ENCODE data around the gene KANSL3.

The KANSL3 gene

GRCh38 chr2:96550787-96551604 lies 87.1 kb downstream of the KANSL3 start:
- TF ChIP-seq GATA3 (IDR thresholded peaks at IDR 0.05; ENCODE audit: low read depth, low read length) = no peak
- no peak for TF ChIP-seq GATA2 (IDR thresholded peaks at IDR 0.05; ENCODE audit: low read depth, low read length)

GRCh38 chr2:96549967-96550786 lies 87.9 kb downstream of the KANSL3 start:
- TF ChIP-seq GATA3 (IDR thresholded peaks at IDR 0.05; ENCODE audit: low read depth, low read length) = no peak
- TF ChIP-seq GATA2 (IDR thresholded peaks at IDR 0.05; ENCODE audit: low read depth, low read length) = no peak

GRCh38 chr2:96549466-96549785 lies 88.7 kb downstream of the KANSL3 start:
- TF ChIP-seq GATA3 (IDR thresholded peaks at IDR 0.05; ENCODE audit: low read depth, low read length) (no peak), GATA2 (IDR thresholded peaks at IDR 0.05; ENCODE audit: low read depth, low read length) (no peak)

- no peak for TF ChIP-seq GATA3 (IDR thresholded peaks at IDR 0.05; ENCODE audit: low read depth, low read length)
- TF ChIP-seq GATA2 (IDR thresholded peaks at IDR 0.05; ENCODE audit: low read depth, low read length) = no peak
Measured at GRCh38 chr2:96548558-96549465, 89.3 kb downstream of the KANSL3 start.

GRCh38 chr2:96547731-96548171 lies 90.4 kb downstream of the KANSL3 start:
- no peak for TF ChIP-seq GATA2 (IDR thresholded peaks at IDR 0.05; ENCODE audit: low read depth, low read length)
- no peak for TF ChIP-seq GATA3 (IDR thresholded peaks at IDR 0.05; ENCODE audit: low read depth, low read length)

GRCh38 chr2:96547203-96547641 lies 90.9 kb downstream of the KANSL3 start:
- TF ChIP-seq GATA2 (IDR thresholded peaks at IDR 0.05; ENCODE audit: low read depth, low read length) = no peak
- no peak for TF ChIP-seq GATA3 (IDR thresholded peaks at IDR 0.05; ENCODE audit: low read depth, low read length)

- TF ChIP-seq GATA3 (IDR thresholded peaks at IDR 0.05; ENCODE audit: low read depth, low read length) (no peak), GATA2 (IDR thresholded peaks at IDR 0.05; ENCODE audit: low read depth, low read length) (no peak)
Measured at GRCh38 chr2:96546797-96547196, 91.3 kb downstream of the KANSL3 start.

GRCh38 chr2:96546321-96546720 lies 91.8 kb downstream of the KANSL3 start:
- no peak for TF ChIP-seq GATA2 (IDR thresholded peaks at IDR 0.05; ENCODE audit: low read depth, low read length)
